Esophagus squamous epithelium (tissue), 4 donors: ENCODE measurements around the gene VEPH1.

Experiments
- POLR2A ChIP-seq, 4 donors: fragments of 450-650 bp; IDR thresholded peaks; one replicate each; pipeline ENCODE4 v1.6.1; 2017; ENCODE audit warnings: antibody characterized with exemption in 4 of 4, mild to moderate bottlenecking in 4 of 4, moderate library complexity in 3 of 4
- TF ChIP-seq, protein P1 (sequence below), 6 experiments: fragments of 450-650 bp in 4 of 6; fragments of 200-600 bp in 2 of 6; sonication (generic) in 2 of 6; IDR thresholded peaks; one replicate each; pipeline ENCODE4 v1.5.1; 2016 to 2019; ENCODE audit warnings: antibody characterized with exemption in 6 of 6, mild to moderate bottlenecking in 4 of 6, moderate library complexity in 4 of 6

DNA sequence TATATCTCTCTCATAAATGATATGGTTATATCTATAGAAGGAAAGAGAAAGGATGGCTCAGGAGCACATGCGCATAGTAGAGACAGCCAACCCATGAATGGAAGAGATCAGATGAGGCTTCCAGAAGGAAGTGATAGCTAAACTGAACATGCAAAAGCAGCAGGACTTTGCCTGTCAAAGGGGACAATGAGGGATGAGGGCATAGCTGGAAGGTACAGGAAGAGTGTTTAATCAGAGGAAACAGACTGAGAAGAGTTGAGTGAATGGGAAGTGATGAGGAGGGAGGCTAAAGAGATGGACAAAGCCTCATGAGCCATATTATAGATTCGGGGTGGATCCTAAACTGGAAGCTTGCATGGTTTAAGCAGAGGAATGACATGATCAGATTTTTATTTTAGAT lies 26.5 kb upstream of the VEPH1 start:
- TF ChIP-seq, protein P1, sequence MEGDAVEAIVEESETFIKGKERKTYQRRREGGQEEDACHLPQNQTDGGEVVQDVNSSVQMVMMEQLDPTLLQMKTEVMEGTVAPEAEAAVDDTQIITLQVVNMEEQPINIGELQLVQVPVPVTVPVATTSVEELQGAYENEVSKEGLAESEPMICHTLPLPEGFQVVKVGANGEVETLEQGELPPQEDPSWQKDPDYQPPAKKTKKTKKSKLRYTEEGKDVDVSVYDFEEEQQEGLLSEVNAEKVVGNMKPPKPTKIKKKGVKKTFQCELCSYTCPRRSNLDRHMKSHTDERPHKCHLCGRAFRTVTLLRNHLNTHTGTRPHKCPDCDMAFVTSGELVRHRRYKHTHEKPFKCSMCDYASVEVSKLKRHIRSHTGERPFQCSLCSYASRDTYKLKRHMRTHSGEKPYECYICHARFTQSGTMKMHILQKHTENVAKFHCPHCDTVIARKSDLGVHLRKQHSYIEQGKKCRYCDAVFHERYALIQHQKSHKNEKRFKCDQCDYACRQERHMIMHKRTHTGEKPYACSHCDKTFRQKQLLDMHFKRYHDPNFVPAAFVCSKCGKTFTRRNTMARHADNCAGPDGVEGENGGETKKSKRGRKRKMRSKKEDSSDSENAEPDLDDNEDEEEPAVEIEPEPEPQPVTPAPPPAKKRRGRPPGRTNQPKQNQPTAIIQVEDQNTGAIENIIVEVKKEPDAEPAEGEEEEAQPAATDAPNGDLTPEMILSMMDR (IDR thresholded peaks at IDR 0.05) = no peak
- no peak for TF ChIP-seq POLR2A (IDR thresholded peaks at IDR 0.05)
